ENCODE measurements around the gene ERBB2.

- TF ChIP-seq, protein P1, sequence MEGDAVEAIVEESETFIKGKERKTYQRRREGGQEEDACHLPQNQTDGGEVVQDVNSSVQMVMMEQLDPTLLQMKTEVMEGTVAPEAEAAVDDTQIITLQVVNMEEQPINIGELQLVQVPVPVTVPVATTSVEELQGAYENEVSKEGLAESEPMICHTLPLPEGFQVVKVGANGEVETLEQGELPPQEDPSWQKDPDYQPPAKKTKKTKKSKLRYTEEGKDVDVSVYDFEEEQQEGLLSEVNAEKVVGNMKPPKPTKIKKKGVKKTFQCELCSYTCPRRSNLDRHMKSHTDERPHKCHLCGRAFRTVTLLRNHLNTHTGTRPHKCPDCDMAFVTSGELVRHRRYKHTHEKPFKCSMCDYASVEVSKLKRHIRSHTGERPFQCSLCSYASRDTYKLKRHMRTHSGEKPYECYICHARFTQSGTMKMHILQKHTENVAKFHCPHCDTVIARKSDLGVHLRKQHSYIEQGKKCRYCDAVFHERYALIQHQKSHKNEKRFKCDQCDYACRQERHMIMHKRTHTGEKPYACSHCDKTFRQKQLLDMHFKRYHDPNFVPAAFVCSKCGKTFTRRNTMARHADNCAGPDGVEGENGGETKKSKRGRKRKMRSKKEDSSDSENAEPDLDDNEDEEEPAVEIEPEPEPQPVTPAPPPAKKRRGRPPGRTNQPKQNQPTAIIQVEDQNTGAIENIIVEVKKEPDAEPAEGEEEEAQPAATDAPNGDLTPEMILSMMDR (conservative IDR thresholded peaks at IDR 0.05; ENCODE audit: low read depth, low read length): no peak
- no peak for TF ChIP-seq RAD21 (IDR thresholded peaks at IDR 0.05; ENCODE audit: low read length)
- no peak for TF ChIP-seq POLR2A (IDR thresholded peaks at IDR 0.05; ENCODE audit: low read depth, low read length)
- TF ChIP-seq CEBPB (IDR thresholded peaks at IDR 0.05; ENCODE audit: low read depth, low read length): no peak
- TF ChIP-seq MAFK (IDR thresholded peaks at IDR 0.05; ENCODE audit: low read depth, low read length): no peak
- no peak for TF ChIP-seq BHLHE40 (IDR thresholded peaks at IDR 0.05; ENCODE audit: low read depth, low read length)
- no peak for TF ChIP-seq SMC3 (IDR thresholded peaks at IDR 0.05; ENCODE audit: low read depth, low read length)
- no peak for TF ChIP-seq CHD1 (IDR thresholded peaks at IDR 0.05; ENCODE audit: low read depth, low read length)
- no peak for TF ChIP-seq USF2 (IDR thresholded peaks at IDR 0.05; ENCODE audit: low read depth, low read length)
- TF ChIP-seq MXI1 (IDR thresholded peaks at IDR 0.05; ENCODE audit: borderline replicate concordance, low read depth, low read length): no peak
- TF ChIP-seq RFX5 (IDR thresholded peaks at IDR 0.05; ENCODE audit: low read depth, low read length): no peak
- no peak for TF ChIP-seq FOS (IDR thresholded peaks at IDR 0.05; ENCODE audit: low read depth, low read length)
- no peak for TF ChIP-seq MAZ (IDR thresholded peaks at IDR 0.05; ENCODE audit: borderline replicate concordance, low read depth, low read length)
- no peak for TF ChIP-seq NFE2L2 (IDR thresholded peaks at IDR 0.05; ENCODE audit: low read depth, low read length)
Observed at GRCh38 chr17:39738568-39738901, 38.7 kb downstream of the ERBB2 start.

Data from IMR-90 (cell line).